HepG2 (cell line): ENCODE measurements around the gene TNRC18. TPM values are rescaled to one million over a fixed set of nuclear protein-coding genes. Genes with fewer than 3 reads are reported as not detected.

Experiments
- ATAC-seq: fragments of 200-7000 bp; cut with Tn5 transposase; 3 replicates; pipeline ENCODE4 v1.9.1; 2020; ENCODE audit warnings: mild to moderate bottlenecking, moderate library complexity
- BruUV-seq: library from RNA; stranded (reverse); fragments of 400-500 nt; replicated peaks from 2 replicates; lab custom pipeline; 2021; lab: Mats Ljungman, UMichigan
- CTCF ChIA-PET: fragments of 300-600 bp; formaldehyde crosslinking; extraction: SDS; loops from one replicate; lab custom pipeline; 2021; ENCODE audit warnings: low total read pairs, inconsistent platforms, low intra/inter-chr PET ratio; lab: Yijun Ruan, JAX
- POLR2A ChIA-PET: fragments of 350-600 bp; sonication (Branson Sonifier 250); formaldehyde crosslinking; loops from one replicate; lab custom pipeline; 2020; ENCODE audit warnings: antibody characterized with exemption, inconsistent platforms; lab: Yijun Ruan, JAX
- DNase-seq: peaks from one replicate; pipeline ENCODE4 v3.0.0-alpha.2; 2015; ENCODE audit warnings: low spot score
- FAIRE-seq: peaks from 3 replicates; lab custom pipeline; 2011; peaks lifted over from hg19 to GRCh38; lab: Jason Lieb, UNC
- H2AFZ ChIP-seq: one replicate; pipeline ENCODE4 v1.6.1; 2011; ENCODE audit warnings: low read length, inconsistent platforms
- H3K27ac ChIP-seq: fragments of 300-600 bp; 3 replicates; pipeline ENCODE4 v1.8.0; 2011; ENCODE audit warnings: mixed run types, mild to moderate bottlenecking, mixed read lengths, low read length, inconsistent platforms; ENCODE audit not compliant: insufficient read depth; ENCODE audit errors: extremely low read length
- H3K27me3 ChIP-seq, 2 experiments: fragments of 200-600 bp in 1 of 2; 2 replicates in 1 of 2; 3 replicates in 1 of 2; pipeline versions ENCODE4 v1.6.0 to v1.8.0; 2011; ENCODE audit warnings: low read length in 2 of 2, mild to moderate bottlenecking in 2 of 2, moderate library complexity in 2 of 2, inconsistent platforms in 1 of 2; ENCODE audit not compliant: insufficient read depth in 2 of 2, control insufficient read depth in 1 of 2
- H3K36me3 ChIP-seq, 2 experiments: fragments of 200-600 bp in 1 of 2; replicated peaks in 1 of 2; 2 replicates in 1 of 2; 3 replicates in 1 of 2; pipeline versions ENCODE4 v1.5.1 to v1.8.0; 2011; ENCODE audit warnings: low read length in 2 of 2, inconsistent platforms in 1 of 2; ENCODE audit not compliant: insufficient read depth in 2 of 2, control insufficient read depth in 1 of 2
- H3K4me1 ChIP-seq: 2 replicates; pipeline ENCODE4 v1.5.1; 2012; ENCODE audit warnings: low read length, inconsistent platforms; ENCODE audit not compliant: insufficient read depth
- H3K4me2 ChIP-seq: 2 replicates; pipeline ENCODE4 v1.6.0; 2011; ENCODE audit warnings: low read depth, low read length, inconsistent platforms
- H3K4me3 ChIP-seq, 3 experiments: fragments of 200-600 bp in 1 of 3; sonication (generic), shearing (Covaris generic) in 1 of 3; replicated peaks in 1 of 3; 2 replicates each; pipeline ENCODE4 v1.5.1; 2011 to 2016; ENCODE audit warnings: low read length in 3 of 3, inconsistent platforms in 2 of 3, low read depth in 2 of 3, mild to moderate bottlenecking in 2 of 3, control low read depth in 1 of 3, mixed read lengths in 1 of 3; ENCODE audit not compliant: insufficient read depth in 1 of 3
- H3K79me2 ChIP-seq: one replicate; pipeline ENCODE4 v1.6.1; 2011; ENCODE audit warnings: low read length, inconsistent platforms; ENCODE audit not compliant: insufficient read depth
- H3K9ac ChIP-seq: 2 replicates; pipeline ENCODE4 v1.6.0; 2011; ENCODE audit warnings: mild to moderate bottlenecking, low read depth, low read length, inconsistent platforms; ENCODE audit not compliant: insufficient read depth
- H3K9me3 ChIP-seq: 2 replicates; pipeline ENCODE4 v1.5.1; 2012; ENCODE audit warnings: mild to moderate bottlenecking, low read length
- H4K20me1 ChIP-seq: 2 replicates; pipeline ENCODE4 v1.6.0; 2011; ENCODE audit warnings: inconsistent platforms, mild to moderate bottlenecking, low read length, moderate library complexity; ENCODE audit not compliant: insufficient read depth
- EED ChIP-seq: sonication (generic); formaldehyde crosslinking; IDR thresholded peaks from 2 replicates; pipeline ENCODE4 v1.5.0; 2020; ENCODE audit warnings: mild to moderate bottlenecking, missing genetic modification reagents
- HNF4G ChIP-seq, 2 experiments: sonication (generic) in 1 of 2; formaldehyde crosslinking in 1 of 2; IDR thresholded peaks; 2 replicates each; pipeline versions ENCODE4 v1.4.0 to v1.6.1; 2011 to 2020; ENCODE audit warnings: borderline replicate concordance in 2 of 2, low read depth in 2 of 2, mild to moderate bottlenecking in 2 of 2, low read length in 1 of 2, missing genetic modification reagents in 1 of 2, moderate library complexity in 1 of 2
- HNRNPUL1 ChIP-seq: fragments of 200-400 bp; formaldehyde crosslinking; IDR thresholded peaks from 2 replicates; pipeline ENCODE4 v1.6.1; 2017; ENCODE audit warnings: low read depth, mild to moderate bottlenecking, low read length, moderate library complexity
- IRF2 ChIP-seq: IDR thresholded peaks from 2 replicates; pipeline ENCODE4 v1.6.1; 2018; ENCODE audit warnings: missing genetic modification reagents, missing compliant biosample characterization
- KDM5A ChIP-seq: fragments of 200-600 bp; sonication (generic); IDR thresholded peaks from 2 replicates; pipeline ENCODE4 v1.7.0; 2018; ENCODE audit warnings: antibody characterized with exemption, mild to moderate bottlenecking, low read length, borderline replicate concordance
- LCORL ChIP-seq, 2 experiments: fragments of 450-650 bp in 1 of 2; sonication (generic) in 1 of 2; formaldehyde crosslinking in 1 of 2; IDR thresholded peaks; 2 replicates each; pipeline versions ENCODE4 v1.5.0 to v1.6.1; 2017 to 2020; ENCODE audit warnings: antibody characterized with exemption in 1 of 2, missing genetic modification reagents in 1 of 2
- MTF1 ChIP-seq: sonication (generic); formaldehyde crosslinking; IDR thresholded peaks from 2 replicates; pipeline ENCODE4 v1.5.0; 2020; ENCODE audit warnings: missing genetic modification reagents
- NONO ChIP-seq, 2 experiments: fragments of 450-650 bp in 1 of 2; sonication (generic) in 1 of 2; formaldehyde crosslinking in 1 of 2; IDR thresholded peaks in 1 of 2; conservative IDR thresholded peaks in 1 of 2; 2 replicates each; pipeline versions ENCODE4 v1.6.1 to v1.8.0; 2017 to 2022; ENCODE audit warnings: mild to moderate bottlenecking in 1 of 2, missing genetic modification reagents in 1 of 2, moderate library complexity in 1 of 2
- ONECUT2 ChIP-seq: sonication (generic); formaldehyde crosslinking; IDR thresholded peaks from 2 replicates; pipeline ENCODE4 v1.4.0; 2020; ENCODE audit warnings: missing genetic modification reagents
- SP1 ChIP-seq, 2 experiments: fragments of 450-650 bp in 1 of 2; sonication (generic) in 1 of 2; formaldehyde crosslinking in 1 of 2; IDR thresholded peaks; 2 replicates each; pipeline versions ENCODE4 v1.4.0 to v1.6.1; 2016 to 2020; ENCODE audit warnings: missing genetic modification reagents in 1 of 2
- ZBTB39 ChIP-seq: sonication (generic); formaldehyde crosslinking; IDR thresholded peaks from 2 replicates; pipeline ENCODE4 v1.5.0; 2020; ENCODE audit warnings: missing genetic modification reagents
- ZKSCAN1 ChIP-seq: fragments of 150-350 bp; IDR thresholded peaks from 2 replicates; pipeline ENCODE4 v1.6.1; 2014; ENCODE audit warnings: low read length
- ZNF496 ChIP-seq: sonication (generic); formaldehyde crosslinking; IDR thresholded peaks from 2 replicates; pipeline ENCODE4 v1.8.1; 2023; ENCODE audit warnings: mild to moderate bottlenecking, moderate library complexity, missing genetic modification reagents; ENCODE audit not compliant: insufficient replicate concordance
- ZNF550 ChIP-seq: sonication (generic); formaldehyde crosslinking; IDR thresholded peaks from 2 replicates; pipeline ENCODE4 v1.4.0; 2020; ENCODE audit warnings: mild to moderate bottlenecking, missing genetic modification reagents, borderline replicate concordance
- ZNF605 ChIP-seq: sonication (generic); formaldehyde crosslinking; IDR thresholded peaks from 2 replicates; pipeline ENCODE4 v1.8.0; 2022; ENCODE audit warnings: mild to moderate bottlenecking, missing genetic modification reagents
- ZNF629 ChIP-seq: sonication (generic); formaldehyde crosslinking; conservative IDR thresholded peaks from 2 replicates; pipeline ENCODE4 v1.5.0; 2020; ENCODE audit warnings: missing genetic modification reagents
- WGBS: methylation state at CpG from one replicate; pipeline ENCODE4 v1.1.6; 2017; ENCODE audit warnings: low lambda C conversion rate; 5-methylcytosine and 5-hydroxymethylcytosine counted together
- in situ Hi-C: cut with HindIII; loops from 2 replicates; pipeline ENCODE4 v1.10.0; 2017; ENCODE audit warnings: low pct_unique_long_range_greater_than_20kb; ENCODE audit not compliant: extremely low pct_ligation_motif_present
- intact Hi-C: fragments of 100-400 bp; cut with micrococcal nuclease; formaldehyde crosslinking; loops from one replicate; pipeline ENCODE4 v1.10.0; 2022; ENCODE audit not compliant: unreplicated experiment
- polyA plus RNA-seq, 8 experiments: library from polyadenylated mRNA; depleted of rRNA in 3 of 8; stranded (reverse) in 7 of 8; unstranded in 1 of 8; fragments of >200 nt; fragmentation: Illumina TruSeq in 4 of 8; extraction: Trizol in 4 of 8; gene quantifications; 2 replicates each; pipeline versions ENCODE4 v1.2.1 to v1.2.3, GENCODE V29; 2011 to 2016; ENCODE audit warnings: low read depth in 4 of 8, missing spikeins in 1 of 8, mixed read lengths in 1 of 8; ENCODE audit not compliant: insufficient read depth in 1 of 8
- total RNA-seq, 5 experiments: library from RNA; depleted of rRNA; stranded (reverse); fragments of >200 nt; fragmentation: Illumina TruSeq; extraction: Trizol; gene quantifications; 2 replicates each; pipeline ENCODE4 v1.2.3, GENCODE V29; 2016; ENCODE audit warnings: low read depth in 1 of 5
- TF ChIP-seq, protein P1 (sequence below): sonication (generic); formaldehyde crosslinking; IDR thresholded peaks from 2 replicates; pipeline ENCODE4 v1.5.0; 2020; ENCODE audit warnings: mild to moderate bottlenecking, missing genetic modification reagents, borderline replicate concordance
- TF ChIP-seq, protein P2 (sequence below): sonication (generic); formaldehyde crosslinking; IDR thresholded peaks from 2 replicates; pipeline ENCODE4 v1.4.0; 2020; ENCODE audit warnings: missing genetic modification reagents

TNRC18 gene
- total and polyA plus RNA-seq, 2 of the 13 experiments (the other 11 are each of a cell fraction or from before 2014, with no cell fraction given): 11.7 to 17.4 TPM

DNA sequence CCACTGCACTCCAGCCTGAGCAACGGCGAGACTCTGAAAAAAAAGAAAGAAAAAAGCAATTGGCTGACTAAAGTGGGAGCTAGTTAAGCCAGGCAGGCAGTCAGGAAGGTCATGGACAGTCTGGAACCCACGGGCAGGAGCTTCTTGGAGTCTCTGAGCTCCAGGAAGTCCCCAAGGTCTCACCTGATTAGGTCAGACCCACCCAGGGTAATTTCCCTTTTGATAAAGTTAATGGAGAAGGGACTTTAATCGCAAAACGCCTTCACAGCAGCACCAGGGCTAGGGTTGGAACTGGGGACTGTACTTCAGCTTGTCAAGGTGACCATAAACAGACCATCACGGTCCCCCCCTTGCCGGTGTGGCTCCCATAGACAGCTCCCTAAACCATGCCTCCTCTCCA, 134.3 kb downstream of the TNRC18 start:
- 97% methylated on average over 7 of the region's 7 CpGs for WGBS
- DNase-seq: no peak
- H3K4me1 ChIP-seq: peaks cover 28% of the 10 kb centered on the region
- CTCF ChIA-PET: no interaction called here
- H3K4me3 ChIP-seq: no peak overlapping the region
- no peak overlapping the region for H3K9ac ChIP-seq
- POLR2A ChIA-PET: no interaction called here
- peaks cover 4 to 7% of the 10 kb centered on the region in 2 experiments; a peak in 3 of 5 replicates for H3K36me3 ChIP-seq
- H2AFZ ChIP-seq: no peak overlapping the region
- FAIRE-seq: no peak
- H3K27ac ChIP-seq: no peak overlapping the region
- no peaks in the 10 kb centered on the region for H3K79me2 ChIP-seq
- H4K20me1 ChIP-seq: no peaks in the 10 kb centered on the region
- BruUV-seq: no TSS peak
- H3K9me3 ChIP-seq: no peaks in the 10 kb centered on the region
- intact Hi-C loops (no loop called here), in situ Hi-C loops (no loop called here)
- no peak overlapping the region for H3K4me2 ChIP-seq
- no peak for ATAC-seq
- H3K27me3 ChIP-seq: no peaks in the 10 kb centered on the region
- TF ChIP-seq HNRNPUL1 (no peak), ZNF629 (CRISPR knock-in tag) (no peak), MTF1 (CRISPR knock-in tag) (no peak), ZKSCAN1 (no peak), SP1 (IDR thresholded peaks at IDR 0.05) (no peak), SP1 (CRISPR knock-in tag; IDR thresholded peaks at IDR 0.05) (no peak), ZNF550 (CRISPR knock-in tag) (no peak), KDM5A (no peak), HNF4G (IDR thresholded peaks at IDR 0.05; ENCODE audit: borderline replicate concordance, low read depth, low read length) (no peak), HNF4G (CRISPR knock-in tag; IDR thresholded peaks at IDR 0.05; ENCODE audit: borderline replicate concordance, low read depth) (no peak), ZBTB39 (CRISPR knock-in tag) (no peak), LCORL (IDR thresholded peaks at IDR 0.05) (no peak), LCORL (CRISPR knock-in tag; IDR thresholded peaks at IDR 0.05) (no peak), IRF2 (CRISPR knock-in tag) (no peak), ZNF605 (no peak), NONO (IDR thresholded peaks at IDR 0.05) (no peak), NONO (CRISPR knock-in tag; conservative IDR thresholded peaks at IDR 0.05) (no peak), ONECUT2 (CRISPR knock-in tag) (no peak), ZNF496 (CRISPR knock-in tag) (no peak), EED (CRISPR knock-in tag) (no peak)
- TF ChIP-seq, protein P1, sequence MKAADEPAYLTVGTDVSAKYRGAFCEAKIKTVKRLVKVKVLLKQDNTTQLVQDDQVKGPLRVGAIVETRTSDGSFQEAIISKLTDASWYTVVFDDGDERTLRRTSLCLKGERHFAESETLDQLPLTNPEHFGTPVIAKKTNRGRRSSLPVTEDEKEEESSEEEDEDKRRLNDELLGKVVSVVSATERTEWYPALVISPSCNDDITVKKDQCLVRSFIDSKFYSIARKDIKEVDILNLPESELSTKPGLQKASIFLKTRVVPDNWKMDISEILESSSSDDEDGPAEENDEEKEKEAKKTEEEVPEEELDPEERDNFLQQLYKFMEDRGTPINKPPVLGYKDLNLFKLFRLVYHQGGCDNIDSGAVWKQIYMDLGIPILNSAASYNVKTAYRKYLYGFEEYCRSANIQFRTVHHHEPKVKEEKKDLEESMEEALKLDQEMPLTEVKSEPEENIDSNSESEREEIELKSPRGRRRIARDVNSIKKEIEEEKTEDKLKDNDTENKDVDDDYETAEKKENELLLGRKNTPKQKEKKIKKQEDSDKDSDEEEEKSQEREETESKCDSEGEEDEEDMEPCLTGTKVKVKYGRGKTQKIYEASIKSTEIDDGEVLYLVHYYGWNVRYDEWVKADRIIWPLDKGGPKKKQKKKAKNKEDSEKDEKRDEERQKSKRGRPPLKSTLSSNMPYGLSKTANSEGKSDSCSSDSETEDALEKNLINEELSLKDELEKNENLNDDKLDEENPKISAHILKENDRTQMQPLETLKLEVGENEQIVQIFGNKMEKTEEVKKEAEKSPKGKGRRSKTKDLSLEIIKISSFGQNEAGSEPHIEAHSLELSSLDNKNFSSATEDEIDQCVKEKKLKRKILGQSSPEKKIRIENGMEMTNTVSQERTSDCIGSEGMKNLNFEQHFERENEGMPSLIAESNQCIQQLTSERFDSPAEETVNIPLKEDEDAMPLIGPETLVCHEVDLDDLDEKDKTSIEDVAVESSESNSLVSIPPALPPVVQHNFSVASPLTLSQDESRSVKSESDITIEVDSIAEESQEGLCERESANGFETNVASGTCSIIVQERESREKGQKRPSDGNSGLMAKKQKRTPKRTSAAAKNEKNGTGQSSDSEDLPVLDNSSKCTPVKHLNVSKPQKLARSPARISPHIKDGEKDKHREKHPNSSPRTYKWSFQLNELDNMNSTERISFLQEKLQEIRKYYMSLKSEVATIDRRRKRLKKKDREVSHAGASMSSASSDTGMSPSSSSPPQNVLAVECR (CRISPR knock-in tag): no peak
- TF ChIP-seq, protein P2, sequence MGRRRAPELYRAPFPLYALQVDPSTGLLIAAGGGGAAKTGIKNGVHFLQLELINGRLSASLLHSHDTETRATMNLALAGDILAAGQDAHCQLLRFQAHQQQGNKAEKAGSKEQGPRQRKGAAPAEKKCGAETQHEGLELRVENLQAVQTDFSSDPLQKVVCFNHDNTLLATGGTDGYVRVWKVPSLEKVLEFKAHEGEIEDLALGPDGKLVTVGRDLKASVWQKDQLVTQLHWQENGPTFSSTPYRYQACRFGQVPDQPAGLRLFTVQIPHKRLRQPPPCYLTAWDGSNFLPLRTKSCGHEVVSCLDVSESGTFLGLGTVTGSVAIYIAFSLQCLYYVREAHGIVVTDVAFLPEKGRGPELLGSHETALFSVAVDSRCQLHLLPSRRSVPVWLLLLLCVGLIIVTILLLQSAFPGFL (CRISPR knock-in tag): no peak
